HL-60 (cell line): ENCODE results near the gene CPSF6.

Experiments used
- GABPA ChIP-seq: IDR thresholded peaks from 2 replicates; pipeline ENCODE4 v1.6.1; 2012; ENCODE audit warnings: low read depth
- POLR2AphosphoS5 ChIP-seq: IDR thresholded peaks from 2 replicates; pipeline ENCODE4 v1.6.1; 2012; ENCODE audit warnings: low read depth
- SPI1 ChIP-seq: IDR thresholded peaks from 2 replicates; pipeline ENCODE4 v1.6.1; 2012; ENCODE audit warnings: low read depth, mild to moderate bottlenecking, borderline replicate concordance
- TF ChIP-seq, protein P1 (sequence below): IDR thresholded peaks from one replicate; pipeline ENCODE4 v1.5.1; 2011; ENCODE audit warnings: low read length, control low read depth, inconsistent platforms; ENCODE audit not compliant: insufficient read depth
- TF ChIP-seq, protein P2 (sequence below): IDR thresholded peaks from 2 replicates; pipeline ENCODE4 v1.6.1; 2012; ENCODE audit warnings: low read depth; ENCODE audit not compliant: insufficient replicate concordance

DNA sequence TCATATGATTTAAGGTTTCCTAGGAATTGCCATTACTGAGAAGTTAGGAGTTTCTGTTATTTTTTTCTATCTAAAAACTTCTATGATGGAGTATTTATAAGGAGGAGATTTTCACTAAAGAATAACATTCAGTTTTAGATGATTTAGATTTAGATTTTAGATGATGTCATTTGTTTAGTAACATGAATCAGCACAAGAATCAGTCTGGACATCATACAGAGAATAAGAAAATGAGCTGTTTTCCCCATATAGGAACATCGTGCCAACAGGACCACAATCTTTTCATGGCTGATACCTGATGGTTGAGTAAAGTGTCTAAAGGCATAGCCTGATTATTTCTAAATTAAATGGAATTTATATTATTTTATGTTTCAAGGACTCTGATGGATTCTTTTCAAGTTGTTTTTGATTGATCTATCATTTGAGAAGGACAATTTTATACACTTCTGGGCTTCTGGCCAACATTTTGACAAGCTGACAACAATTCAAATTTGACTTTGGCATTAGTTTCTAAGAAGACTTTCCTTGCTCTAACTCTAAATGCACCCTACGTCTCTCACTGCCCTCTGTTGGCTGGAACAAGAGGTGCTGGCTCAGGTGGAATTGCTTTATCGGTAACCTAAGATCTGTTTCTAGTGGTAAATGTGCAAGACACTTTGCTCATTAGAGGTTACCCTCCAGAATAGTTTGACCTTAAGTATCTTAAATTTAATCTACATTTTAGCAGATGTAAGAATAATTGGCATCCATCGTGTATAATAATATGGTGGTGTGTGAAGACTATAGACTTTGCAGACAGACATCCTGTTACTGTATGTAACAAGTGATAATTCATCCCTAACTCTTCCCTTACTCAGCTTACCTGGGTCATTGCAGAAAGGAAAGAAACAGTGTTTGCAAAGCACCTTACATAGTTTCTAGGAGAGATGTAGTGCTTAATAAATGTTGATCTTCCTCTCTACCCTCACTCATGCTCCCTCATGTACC is 42.8 kb upstream of the CPSF6 start:
- TF ChIP-seq, protein P1, sequence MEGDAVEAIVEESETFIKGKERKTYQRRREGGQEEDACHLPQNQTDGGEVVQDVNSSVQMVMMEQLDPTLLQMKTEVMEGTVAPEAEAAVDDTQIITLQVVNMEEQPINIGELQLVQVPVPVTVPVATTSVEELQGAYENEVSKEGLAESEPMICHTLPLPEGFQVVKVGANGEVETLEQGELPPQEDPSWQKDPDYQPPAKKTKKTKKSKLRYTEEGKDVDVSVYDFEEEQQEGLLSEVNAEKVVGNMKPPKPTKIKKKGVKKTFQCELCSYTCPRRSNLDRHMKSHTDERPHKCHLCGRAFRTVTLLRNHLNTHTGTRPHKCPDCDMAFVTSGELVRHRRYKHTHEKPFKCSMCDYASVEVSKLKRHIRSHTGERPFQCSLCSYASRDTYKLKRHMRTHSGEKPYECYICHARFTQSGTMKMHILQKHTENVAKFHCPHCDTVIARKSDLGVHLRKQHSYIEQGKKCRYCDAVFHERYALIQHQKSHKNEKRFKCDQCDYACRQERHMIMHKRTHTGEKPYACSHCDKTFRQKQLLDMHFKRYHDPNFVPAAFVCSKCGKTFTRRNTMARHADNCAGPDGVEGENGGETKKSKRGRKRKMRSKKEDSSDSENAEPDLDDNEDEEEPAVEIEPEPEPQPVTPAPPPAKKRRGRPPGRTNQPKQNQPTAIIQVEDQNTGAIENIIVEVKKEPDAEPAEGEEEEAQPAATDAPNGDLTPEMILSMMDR: peak; percentile 20
- no peak for TF ChIP-seq GABPA
- no peak for TF ChIP-seq SPI1
- TF ChIP-seq POLR2AphosphoS5: no peak
- TF ChIP-seq, protein P2, sequence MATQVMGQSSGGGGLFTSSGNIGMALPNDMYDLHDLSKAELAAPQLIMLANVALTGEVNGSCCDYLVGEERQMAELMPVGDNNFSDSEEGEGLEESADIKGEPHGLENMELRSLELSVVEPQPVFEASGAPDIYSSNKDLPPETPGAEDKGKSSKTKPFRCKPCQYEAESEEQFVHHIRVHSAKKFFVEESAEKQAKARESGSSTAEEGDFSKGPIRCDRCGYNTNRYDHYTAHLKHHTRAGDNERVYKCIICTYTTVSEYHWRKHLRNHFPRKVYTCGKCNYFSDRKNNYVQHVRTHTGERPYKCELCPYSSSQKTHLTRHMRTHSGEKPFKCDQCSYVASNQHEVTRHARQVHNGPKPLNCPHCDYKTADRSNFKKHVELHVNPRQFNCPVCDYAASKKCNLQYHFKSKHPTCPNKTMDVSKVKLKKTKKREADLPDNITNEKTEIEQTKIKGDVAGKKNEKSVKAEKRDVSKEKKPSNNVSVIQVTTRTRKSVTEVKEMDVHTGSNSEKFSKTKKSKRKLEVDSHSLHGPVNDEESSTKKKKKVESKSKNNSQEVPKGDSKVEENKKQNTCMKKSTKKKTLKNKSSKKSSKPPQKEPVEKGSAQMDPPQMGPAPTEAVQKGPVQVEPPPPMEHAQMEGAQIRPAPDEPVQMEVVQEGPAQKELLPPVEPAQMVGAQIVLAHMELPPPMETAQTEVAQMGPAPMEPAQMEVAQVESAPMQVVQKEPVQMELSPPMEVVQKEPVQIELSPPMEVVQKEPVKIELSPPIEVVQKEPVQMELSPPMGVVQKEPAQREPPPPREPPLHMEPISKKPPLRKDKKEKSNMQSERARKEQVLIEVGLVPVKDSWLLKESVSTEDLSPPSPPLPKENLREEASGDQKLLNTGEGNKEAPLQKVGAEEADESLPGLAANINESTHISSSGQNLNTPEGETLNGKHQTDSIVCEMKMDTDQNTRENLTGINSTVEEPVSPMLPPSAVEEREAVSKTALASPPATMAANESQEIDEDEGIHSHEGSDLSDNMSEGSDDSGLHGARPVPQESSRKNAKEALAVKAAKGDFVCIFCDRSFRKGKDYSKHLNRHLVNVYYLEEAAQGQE: no peak
